ENCODE measurements around the gene RHBDL1. TPM values are rescaled to one million over a fixed set of nuclear protein-coding genes. Genes with fewer than 3 reads are reported as not detected.

Gene RHBDL1
- total RNA-seq, 2 experiments from 2014 or later = 0.79 to 0.89 TPM

GRCh38 chr16:642189-643049, 33.1 kb upstream of the RHBDL1 start:
- no peak for TF ChIP-seq CTCF (IDR thresholded peaks at IDR 0.05)
- POLR2A ChIA-PET = interaction anchor here (0.6 to 1.5 kb wide), 4 partner anchors 9 to 80 kb away, joined by 3 to 5 read pairs (median 3); no protein-coding TSS in a partner anchor
- Mint-ChIP-seq H3K9me3 (no peaks in the 10 kb centered on the region), H3K27ac (peak overlapping the region; percentile 48), H3K27me3 (no peaks in the 10 kb centered on the region), H3K4me1 (ENCODE audit: low read depth) (peaks cover 19% of the 10 kb centered on the region), H3K36me3 (ENCODE audit: low read depth) (peaks cover 7% of the 10 kb centered on the region), H3K4me3 (peak overlapping the region; percentile 78)
- CTCF ChIA-PET = no interaction called here
- intact Hi-C loops (cut with micrococcal nuclease) = no loop called here
- peak; percentile 42 for ATAC-seq
- peak; percentile 47 for DNase-seq

DNA sequence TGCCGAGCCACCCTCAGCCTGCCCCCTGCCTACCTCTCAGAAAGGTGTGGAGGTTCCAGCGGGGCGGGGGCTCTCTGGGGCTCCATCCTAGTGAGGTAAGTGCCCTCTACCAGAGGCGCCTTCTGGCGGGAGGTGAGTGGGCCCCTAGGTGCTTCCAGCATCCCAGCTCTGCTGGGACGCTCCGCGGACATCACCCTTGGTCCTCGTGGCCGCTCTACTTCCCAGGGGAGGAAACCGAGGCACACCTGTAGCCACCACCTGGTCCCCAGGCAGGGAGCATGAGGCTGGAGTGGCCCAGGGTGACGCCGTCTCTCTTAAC, 32.5 kb upstream of the RHBDL1 start:
- H3K9me3 Mint-ChIP-seq = no peaks in the 10 kb centered on the region
- H3K4me1 Mint-ChIP-seq (ENCODE audit: low read depth) = peaks cover 15% of the 10 kb centered on the region
- intact Hi-C loops (cut with micrococcal nuclease) = no loop called here
- DNase-seq (no peak), ATAC-seq (no peak)
- no peaks in the 10 kb centered on the region for H3K27me3 Mint-ChIP-seq
- H3K27ac Mint-ChIP-seq = peak overlapping the region; percentile 48
- peak overlapping the region; percentile 78 for H3K4me3 Mint-ChIP-seq
- POLR2A ChIA-PET = interaction anchor here (0.6 to 1.5 kb wide), 3 partner anchors 9 to 79 kb away, joined by 3 to 5 read pairs (median 3); no protein-coding TSS in a partner anchor
- peaks cover 7% of the 10 kb centered on the region for H3K36me3 Mint-ChIP-seq (ENCODE audit: low read depth)
- CTCF ChIA-PET = no interaction called here
- no peak for TF ChIP-seq CTCF (IDR thresholded peaks at IDR 0.05)

DNA sequence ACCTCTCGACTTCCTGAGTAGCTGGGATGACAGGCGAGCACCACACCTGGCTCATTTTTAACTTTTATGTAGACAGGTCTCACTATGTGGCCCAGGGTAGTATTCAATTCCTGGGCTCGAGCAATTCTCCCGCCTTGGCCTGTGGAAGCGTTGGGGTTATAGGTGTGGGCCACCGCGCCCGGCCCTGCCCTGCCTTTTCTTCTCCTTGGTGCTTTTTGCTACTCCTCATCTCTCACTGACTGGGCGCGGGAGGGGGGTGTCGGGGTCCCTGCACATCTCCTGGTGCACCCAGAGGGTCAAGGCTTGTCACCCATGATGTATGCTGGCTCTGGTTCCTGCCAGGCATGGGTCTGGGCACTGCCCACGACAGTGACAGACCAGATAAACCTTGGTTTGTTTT, 30.9 kb upstream of the RHBDL1 start:
- H3K4me1 Mint-ChIP-seq (ENCODE audit: low read depth) = peaks cover 17% of the 10 kb centered on the region
- CTCF ChIA-PET = no interaction called here
- ATAC-seq = no peak
- TF ChIP-seq CTCF (IDR thresholded peaks at IDR 0.05) = no peak
- H3K4me3 Mint-ChIP-seq = peak overlapping the region; percentile 78
- intact Hi-C loops (cut with micrococcal nuclease) = no loop called here
- peaks cover 7% of the 10 kb centered on the region for H3K36me3 Mint-ChIP-seq (ENCODE audit: low read depth)
- H3K27me3 Mint-ChIP-seq = no peaks in the 10 kb centered on the region
- no peak overlapping the region for H3K27ac Mint-ChIP-seq
- H3K9me3 Mint-ChIP-seq = no peaks in the 10 kb centered on the region
- POLR2A ChIA-PET = interaction anchor here (0.6 to 0.7 kb wide), 2 partner anchors 30 to 244 kb away, joined by 3 read pairs; partner anchors contain the start of gene RHBDL1
- DNase-seq = no peak

- no peak overlapping the region for H3K27ac Mint-ChIP-seq
- no peak for ATAC-seq
- ChIA-PET POLR2A (interaction anchor here (0.6 to 1.8 kb wide), 2 partner anchors 10 to 35 kb away, joined by 3 to 4 read pairs; partner anchors contain the start of gene METTL26), CTCF (no interaction called here)
- no peaks in the 10 kb centered on the region for H3K9me3 Mint-ChIP-seq
- DNase-seq = no peak
- no peak overlapping the region for H3K4me3 Mint-ChIP-seq
- H3K4me1 Mint-ChIP-seq (ENCODE audit: low read depth) = peaks cover 19% of the 10 kb centered on the region
- no peak for TF ChIP-seq CTCF (IDR thresholded peaks at IDR 0.05)
- intact Hi-C loops (cut with micrococcal nuclease) = no loop called here
- peaks cover 7% of the 10 kb centered on the region for H3K36me3 Mint-ChIP-seq (ENCODE audit: low read depth)
- no peaks in the 10 kb centered on the region for H3K27me3 Mint-ChIP-seq
Observed at GRCh38 chr16:645852-646678, 29.4 kb upstream of the RHBDL1 start.

All from activated CD8-positive, alpha-beta T cell treated with anti-CD3 and anti-CD28 coated beads for 36 hours (primary cell).